Measurements from ENCODE around the gene TNIK.

DNA sequence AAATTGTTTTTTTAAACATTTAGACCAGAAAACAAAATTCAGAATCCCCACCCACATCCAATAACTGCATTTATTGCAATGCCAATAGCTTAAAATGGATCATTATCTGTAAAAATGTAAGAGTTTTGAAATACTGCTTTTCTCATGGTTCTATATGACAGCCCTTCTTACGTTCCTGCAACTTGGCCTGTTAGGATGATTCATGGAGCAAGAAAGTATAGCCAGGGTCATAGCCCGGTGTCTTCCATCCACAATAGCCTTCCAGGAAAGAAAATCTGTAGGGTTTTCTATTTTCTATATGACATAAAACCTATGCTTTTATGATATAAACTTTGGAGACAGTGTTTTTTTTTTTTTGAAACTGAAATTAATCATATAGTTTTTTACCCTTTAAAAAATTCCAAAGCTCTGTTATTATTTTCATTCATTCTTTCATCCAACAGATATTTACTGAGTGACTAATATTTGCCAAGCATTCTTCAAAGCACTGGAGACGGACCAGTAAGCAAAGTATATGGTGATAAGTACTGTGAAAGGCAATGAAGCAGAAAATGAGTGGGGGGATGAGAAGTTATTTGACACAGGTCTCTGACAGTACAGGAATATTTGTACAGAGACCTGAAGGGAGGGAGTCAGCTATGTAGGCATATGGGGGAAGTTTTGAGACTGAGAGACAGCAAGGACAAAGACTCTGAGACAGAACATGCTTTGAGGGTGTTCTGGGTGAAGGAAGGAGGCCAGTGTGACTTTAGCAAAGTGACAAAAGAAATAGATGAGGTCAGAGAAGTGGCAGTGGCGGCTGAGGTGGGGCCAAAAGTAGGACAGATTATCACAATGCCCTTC lies 404.6 kb downstream of the TNIK start:
- TF ChIP-seq, protein P1, sequence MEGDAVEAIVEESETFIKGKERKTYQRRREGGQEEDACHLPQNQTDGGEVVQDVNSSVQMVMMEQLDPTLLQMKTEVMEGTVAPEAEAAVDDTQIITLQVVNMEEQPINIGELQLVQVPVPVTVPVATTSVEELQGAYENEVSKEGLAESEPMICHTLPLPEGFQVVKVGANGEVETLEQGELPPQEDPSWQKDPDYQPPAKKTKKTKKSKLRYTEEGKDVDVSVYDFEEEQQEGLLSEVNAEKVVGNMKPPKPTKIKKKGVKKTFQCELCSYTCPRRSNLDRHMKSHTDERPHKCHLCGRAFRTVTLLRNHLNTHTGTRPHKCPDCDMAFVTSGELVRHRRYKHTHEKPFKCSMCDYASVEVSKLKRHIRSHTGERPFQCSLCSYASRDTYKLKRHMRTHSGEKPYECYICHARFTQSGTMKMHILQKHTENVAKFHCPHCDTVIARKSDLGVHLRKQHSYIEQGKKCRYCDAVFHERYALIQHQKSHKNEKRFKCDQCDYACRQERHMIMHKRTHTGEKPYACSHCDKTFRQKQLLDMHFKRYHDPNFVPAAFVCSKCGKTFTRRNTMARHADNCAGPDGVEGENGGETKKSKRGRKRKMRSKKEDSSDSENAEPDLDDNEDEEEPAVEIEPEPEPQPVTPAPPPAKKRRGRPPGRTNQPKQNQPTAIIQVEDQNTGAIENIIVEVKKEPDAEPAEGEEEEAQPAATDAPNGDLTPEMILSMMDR (IDR thresholded peaks at IDR 0.05; ENCODE audit: low read depth, low read length), result no peak
- no peak for TF ChIP-seq EZH2phosphoT487 (IDR thresholded peaks at IDR 0.05; ENCODE audit: low read depth)
